Caki2 (cell line): ENCODE measurements around the gene ROCK2. TPM values are rescaled to one million over a fixed set of nuclear protein-coding genes. Genes with fewer than 3 reads are reported as not detected.
"Not testable (repeated sequence)": the region's sequence is repeated elsewhere in the genome, so short reads cannot be mapped to it uniquely, and the experiment has no call there.

Experiments
- DNase-seq: peaks from one replicate; pipeline ENCODE4 v3.0.0-alpha.2; 2015; ENCODE audit warnings: low read depth
- in situ Hi-C: cut with HindIII; loops from 2 replicates; pipeline ENCODE4 v1.10.0; 2016; ENCODE audit warnings: low sequenced_read_pairs, low pct_unique_long_range_greater_than_20kb, mixed read lengths
- total RNA-seq: library from RNA; depleted of rRNA; stranded (reverse); fragments of >200 nt; shearing (Covaris generic); gene quantifications from 2 replicates; pipeline ENCODE4 v1.2.3, GENCODE V29; 2014; ENCODE audit warnings: low replicate concordance

The ROCK2 gene
- total RNA-seq, 1 experiment from 2014 or later = 8.3 TPM

DNA sequence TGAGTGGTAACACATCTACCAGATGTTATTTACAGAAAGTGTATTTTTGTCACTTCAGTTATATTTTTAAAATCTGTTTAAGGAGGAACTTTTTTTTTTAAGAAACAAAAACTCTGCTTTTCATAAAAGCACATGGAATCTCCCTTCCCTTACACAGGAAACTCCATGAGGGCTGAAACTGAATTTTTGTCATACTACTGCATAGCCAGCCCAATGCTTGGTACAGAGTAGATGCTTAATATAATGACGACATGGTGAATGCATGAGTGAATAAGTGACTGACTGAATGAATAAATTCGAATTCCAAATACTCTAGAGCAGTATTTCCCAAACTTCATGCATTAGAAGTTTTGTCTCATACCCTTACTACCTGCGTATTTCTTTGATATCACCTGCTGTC is 86.5 kb downstream of the ROCK2 start:
- DNase-seq = no peak
- in situ Hi-C loops = no loop called here

DNA sequence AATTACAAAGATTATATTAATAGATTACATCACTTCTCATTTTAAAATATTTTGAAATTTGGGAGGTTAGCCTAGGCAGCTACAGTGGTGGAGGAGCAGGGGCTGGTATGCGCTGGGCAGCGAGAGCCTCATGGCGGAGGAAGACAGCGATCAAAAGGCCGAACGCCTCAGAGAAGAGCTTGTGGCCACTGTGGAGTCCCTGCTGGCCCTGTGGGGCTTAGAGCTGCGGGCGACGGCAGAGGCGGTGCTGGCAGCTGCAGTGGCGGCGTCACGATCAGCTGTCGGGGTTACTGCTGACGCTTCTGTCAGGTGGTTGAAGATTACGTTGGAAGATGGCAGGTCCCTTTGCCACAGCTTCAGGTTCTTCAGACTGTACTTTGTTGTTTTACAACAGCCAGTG is 87.4 kb downstream of the ROCK2 start:
- DNase-seq = no peak
- in situ Hi-C loops = no loop called here

DNA sequence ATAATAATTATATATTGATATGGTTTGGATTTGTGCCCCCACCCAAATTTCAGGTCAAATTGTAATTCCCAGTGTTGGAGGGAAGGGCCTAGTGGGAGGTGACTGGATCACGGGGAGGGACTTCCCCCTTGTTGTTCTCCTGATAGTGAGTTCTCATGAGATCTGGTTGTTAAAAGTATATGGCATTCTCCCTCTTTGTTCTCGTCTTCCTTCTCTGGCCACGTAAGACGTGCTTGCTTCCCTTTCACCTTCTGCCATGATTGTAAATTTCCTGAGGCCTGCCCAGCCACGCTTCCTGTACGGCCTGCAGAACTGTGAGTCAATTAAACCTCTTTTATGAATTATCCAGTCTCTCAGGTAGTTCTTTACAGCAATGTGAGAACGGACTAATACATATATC is 88.3 kb downstream of the ROCK2 start:
- DNase-seq = no peak
- in situ Hi-C loops = no loop called here

- in situ Hi-C loops = no loop called here
- no peak for DNase-seq
These were observed 90.3 kb downstream of the ROCK2 start for GRCh38 chr2:11254100-11254536.

GRCh38 chr2:11252458-11252857 is 92.0 kb downstream of the ROCK2 start:
- DNase-seq, in situ Hi-C loops: not testable (repeated sequence)

- DNase-seq = no peak
- in situ Hi-C loops = no loop called here
These were observed 93.8 kb downstream of the ROCK2 start for GRCh38 chr2:11250400-11251196.

DNA sequence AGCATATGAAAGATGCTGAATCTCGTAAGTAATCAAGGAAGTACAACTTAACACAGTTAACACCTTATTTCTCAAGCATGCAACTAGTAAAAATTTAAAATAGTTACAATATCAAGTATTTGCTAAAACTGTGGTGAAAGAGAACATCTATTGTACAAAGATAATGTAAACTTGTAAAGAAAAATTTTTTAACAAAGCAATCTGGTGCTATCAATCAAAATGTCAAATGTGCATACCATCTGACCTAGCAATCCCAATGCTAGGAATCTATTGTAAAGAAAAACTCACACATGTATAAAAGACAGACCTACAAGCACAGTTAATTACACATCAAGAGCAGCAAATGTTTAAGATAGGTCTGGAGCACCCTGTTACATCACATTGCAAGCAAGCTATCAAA is 99.1 kb downstream of the ROCK2 start:
- no peak for DNase-seq
- in situ Hi-C loops = no loop called here

DNA sequence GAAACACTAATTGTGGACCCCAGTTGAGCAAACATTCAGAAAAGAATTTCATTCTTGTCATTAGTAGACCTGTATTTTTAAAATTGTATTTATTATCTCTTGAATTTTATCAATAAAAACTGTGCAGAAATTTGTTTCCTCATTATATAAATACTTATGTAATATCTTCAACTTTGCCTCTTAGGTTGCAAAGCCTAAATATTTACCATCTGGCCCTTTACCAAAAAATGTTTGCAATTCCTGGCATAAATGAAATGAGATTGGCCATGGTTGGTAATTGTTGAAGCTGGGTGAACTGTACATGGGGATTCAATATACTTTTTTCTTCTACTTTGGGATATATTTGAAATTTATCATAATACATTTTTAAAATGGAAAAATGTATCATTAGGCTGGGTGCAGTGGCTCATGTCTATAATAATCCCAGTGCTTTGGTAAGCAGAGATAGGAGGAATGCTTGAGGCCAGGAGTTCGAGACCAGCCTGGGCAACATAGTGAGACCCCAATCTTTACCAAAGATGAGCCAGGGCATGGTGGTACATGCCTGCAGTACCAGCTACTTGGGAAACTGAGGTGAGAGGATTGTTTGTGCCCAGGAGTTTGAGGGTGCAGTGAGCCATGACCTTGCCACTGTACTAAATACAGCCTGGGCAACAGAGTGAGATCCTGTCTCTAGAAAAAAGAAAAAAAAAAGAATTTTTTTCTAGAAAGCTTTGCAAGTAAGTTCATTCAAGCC is 100.2 kb downstream of the ROCK2 start:
- DNase-seq = no peak
- in situ Hi-C loops = no loop called here

DNA sequence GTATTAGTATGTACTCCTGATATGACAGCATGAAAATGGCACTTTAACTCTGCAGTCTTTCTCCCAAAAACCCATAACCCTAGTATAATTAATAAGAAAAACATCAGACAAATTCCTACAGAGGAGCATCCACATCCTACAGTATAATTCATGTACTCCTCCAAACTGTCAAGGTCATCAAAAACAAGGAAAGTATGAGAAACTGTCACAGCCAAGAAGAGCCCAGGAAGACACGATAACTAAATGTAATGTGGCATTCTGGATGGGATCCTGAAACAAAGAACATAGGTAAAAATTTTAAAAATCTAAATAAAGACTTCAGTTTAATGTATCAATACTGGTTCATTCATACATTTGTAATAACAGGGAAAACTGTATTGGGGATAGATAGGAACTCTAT is 100.9 kb downstream of the ROCK2 start:
- DNase-seq = no peak
- in situ Hi-C loops = no loop called here

DNA sequence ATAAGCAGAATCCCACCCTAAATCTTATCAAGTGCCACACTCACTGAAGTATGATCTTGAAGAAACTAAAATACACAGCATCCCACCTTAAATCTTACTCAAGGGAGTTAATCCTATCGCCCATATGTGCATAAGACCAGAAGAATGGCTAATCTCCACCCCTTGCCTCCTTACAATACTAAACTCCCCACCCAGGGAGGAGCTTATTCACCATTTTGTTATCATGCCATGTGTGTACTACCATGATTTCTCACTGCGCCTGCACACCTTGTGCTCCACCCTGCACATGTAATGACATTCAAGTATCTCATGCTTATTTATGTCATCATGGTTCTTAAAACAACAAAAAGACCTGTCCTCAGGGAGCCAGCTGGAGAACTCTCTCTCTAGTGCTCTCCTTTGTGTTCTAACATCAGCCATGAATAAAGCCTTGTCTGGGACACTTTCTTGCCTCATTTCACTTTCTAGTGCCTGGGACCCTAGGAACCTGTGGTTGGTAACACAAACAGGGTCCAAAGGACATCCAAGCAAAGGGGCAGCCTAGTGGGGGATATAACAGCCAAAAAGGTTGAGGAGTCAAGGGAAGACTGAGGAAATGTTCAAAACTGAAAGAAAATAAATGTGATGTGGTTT is 101.8 kb downstream of the ROCK2 start:
- DNase-seq = no peak
- in situ Hi-C loops = no loop called here

DNA sequence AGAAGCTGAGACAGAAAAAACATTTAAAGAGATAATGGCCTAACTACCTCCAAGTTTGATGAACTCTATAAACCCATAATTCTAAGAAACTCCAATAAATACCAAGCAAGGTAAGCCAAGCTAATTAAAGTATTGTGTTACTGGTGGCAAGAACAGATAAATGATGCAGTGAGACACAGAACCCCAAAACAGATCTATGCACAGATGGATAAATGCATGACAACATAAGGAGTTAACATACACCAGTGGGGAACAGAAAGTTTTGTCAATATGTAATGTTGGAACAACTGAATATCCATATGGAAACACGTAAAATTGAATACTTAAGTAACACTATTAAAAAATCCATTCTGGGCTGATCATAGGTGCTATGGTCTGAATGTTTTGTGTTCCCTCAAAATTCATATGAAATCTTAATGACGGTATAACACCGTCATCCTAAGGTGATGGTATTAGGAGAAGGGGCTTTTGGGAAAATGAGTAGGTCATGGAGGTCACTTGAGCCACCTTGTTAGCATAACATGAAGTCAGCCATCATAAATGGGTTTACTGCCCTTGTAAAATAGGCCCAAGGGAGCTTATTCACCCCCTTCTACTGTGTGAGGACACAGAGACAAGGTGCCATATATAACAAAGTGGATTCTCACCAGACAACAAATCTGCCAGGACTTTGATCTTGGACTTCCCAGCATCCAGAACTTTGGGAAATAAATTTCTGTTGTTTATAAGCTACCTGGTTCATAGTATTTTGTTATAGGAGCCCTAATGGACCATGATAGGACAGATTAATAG is 102.8 kb downstream of the ROCK2 start:
- in situ Hi-C loops = no loop called here
- no peak for DNase-seq

- DNase-seq = no peak
- in situ Hi-C loops = no loop called here
These were observed 104.6 kb downstream of the ROCK2 start for GRCh38 chr2:11239666-11240462.

GRCh38 chr2:11239147-11239546 is 105.3 kb downstream of the ROCK2 start:
- in situ Hi-C loops = no loop called here
- DNase-seq = no peak

- DNase-seq = no peak
- in situ Hi-C loops = no loop called here
These were observed 107.3 kb downstream of the ROCK2 start for GRCh38 chr2:11237122-11237521.

GRCh38 chr2:11236335-11236734 is 108.1 kb downstream of the ROCK2 start:
- DNase-seq = no peak
- in situ Hi-C loops = no loop called here

GRCh38 chr2:11235583-11235982 is 108.9 kb downstream of the ROCK2 start:
- in situ Hi-C loops = no loop called here
- no peak for DNase-seq

DNA sequence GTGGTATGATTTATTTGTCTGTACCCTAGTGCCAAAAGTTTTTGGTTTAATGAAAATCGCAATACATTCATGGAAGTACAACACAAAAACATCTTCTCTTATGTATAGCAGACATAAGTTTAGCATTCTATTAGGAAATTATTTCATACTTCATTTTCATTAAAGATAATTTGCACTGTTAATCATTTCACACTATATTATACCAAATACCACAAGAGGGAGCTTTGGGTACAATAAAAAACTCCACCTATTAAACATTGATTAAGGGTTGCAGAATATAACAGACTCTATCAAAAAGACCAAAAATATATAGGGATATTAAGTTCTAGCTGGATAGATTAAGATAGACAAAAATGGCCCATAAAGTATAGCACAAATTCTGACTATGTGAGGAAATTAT is 110.1 kb downstream of the ROCK2 start:
- peak; percentile 12 for DNase-seq
- in situ Hi-C loops = no loop called here

DNA sequence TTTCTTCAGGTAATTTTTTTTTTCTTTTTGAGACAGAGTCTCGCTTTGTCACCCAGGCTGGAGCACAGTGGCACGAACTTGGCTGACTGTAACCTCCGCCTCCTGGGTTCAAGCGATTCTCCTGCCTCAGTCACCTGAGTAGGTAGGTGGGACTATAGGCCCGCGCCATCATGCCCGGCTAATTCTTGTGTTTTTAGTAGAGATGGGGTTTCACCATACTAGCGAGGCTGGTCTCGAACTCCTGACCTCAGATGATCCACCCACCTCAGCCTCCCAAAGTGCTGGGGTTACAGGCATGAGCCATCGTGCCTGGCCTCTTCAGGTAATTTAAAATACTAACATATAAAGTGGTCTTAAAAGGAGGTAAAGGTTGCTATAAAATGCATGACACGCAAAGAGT is 113.2 kb downstream of the ROCK2 start:
- DNase-seq, in situ Hi-C loops: not testable (repeated sequence)
